Stimulated activated CD8-positive, alpha-beta memory T cell treated with anti-CD3 and anti-CD28 coated beads, Interleukin-12 subunit alpha, Interleukin-12 subunit beta, amount 100 ng/mL, for 1 hour (primary cell): ENCODE results near the gene ADAMTS6.

Experiments
- DNase-seq: peaks from one replicate; pipeline ENCODE4 v3.0.0-alpha.2; 2020; ENCODE audit warnings: low read depth

ADAMTS6 gene

DNA sequence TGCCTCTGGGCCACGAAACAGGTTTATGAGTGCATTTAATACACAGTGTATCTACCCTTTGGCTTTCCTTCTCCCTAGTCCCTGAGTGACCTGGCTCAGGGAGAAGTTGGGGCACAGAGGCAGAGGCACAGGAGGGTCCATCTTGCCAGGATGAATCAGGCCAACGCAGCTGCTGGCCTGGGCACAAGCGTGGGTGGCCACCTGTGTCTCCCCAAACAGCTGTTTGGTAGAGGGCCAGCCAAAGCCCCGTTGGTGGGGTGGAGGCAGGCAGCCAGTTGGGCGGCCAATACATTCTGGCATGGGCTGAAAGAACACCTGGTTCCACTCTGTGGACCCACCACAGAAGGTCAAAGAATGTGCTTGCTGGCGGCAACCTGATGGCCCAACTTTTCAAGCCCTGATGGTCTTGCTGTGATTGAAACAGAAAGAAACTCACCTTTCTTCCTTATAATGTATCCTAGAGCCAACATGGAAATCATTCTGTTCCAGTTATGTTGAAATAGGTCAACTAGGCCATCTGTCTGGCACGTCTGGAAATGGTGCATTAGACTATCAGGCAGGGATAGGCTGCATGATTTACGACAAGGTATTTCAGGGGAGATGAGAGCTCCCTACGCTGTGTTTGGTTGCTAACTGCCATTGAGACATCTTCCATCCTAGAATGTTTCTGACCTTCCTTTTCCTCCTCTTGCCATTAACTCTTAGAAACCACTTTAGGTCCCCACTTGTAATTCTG, 337.4 kb downstream of the ADAMTS6 start:
- DNase-seq, result no peak

DNA sequence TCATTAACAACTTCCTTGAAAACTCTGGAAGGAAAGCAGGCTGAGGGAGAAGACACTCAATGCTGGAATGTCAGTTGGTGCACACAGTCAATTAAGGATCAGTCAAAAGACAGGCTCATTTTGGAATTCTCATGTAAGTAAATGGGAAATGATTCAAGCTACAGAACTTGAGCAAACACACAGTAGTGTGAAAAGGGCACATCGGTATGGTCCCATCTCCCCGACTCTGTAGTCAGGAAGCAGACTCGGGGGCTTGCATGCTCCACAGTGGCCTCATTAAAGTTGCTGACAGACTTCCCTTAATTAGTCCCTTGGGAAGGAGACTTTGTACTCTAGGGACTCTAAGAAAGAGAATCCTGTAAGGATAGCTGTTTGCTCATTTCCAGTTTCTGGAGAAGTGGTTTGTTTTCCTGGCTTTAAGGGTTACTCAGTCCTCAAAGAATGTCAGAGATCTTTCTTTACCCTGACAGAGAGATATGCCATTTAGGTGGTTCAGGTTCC, 339.2 kb downstream of the ADAMTS6 start:
- DNase-seq, result no peak

DNA sequence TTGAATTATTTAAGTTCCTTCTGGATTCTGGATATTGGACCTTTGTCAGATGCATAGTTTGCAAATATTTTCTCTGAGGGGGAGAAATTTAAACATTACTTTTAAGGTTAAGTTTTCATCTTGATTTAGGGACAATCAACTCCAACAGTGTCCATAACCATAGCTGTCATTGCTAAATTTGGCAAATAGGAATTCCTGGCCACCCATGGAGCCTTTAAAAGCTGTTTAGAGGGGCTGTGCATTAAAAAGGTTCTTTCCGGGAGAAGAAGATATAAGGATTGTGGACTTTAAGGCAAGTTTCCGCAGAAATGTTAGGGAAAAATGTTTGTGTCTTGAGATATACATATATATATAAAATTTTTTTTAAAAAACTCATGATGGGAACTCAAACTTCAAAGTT, 339.7 kb downstream of the ADAMTS6 start:
- DNase-seq, result no peak

DNA sequence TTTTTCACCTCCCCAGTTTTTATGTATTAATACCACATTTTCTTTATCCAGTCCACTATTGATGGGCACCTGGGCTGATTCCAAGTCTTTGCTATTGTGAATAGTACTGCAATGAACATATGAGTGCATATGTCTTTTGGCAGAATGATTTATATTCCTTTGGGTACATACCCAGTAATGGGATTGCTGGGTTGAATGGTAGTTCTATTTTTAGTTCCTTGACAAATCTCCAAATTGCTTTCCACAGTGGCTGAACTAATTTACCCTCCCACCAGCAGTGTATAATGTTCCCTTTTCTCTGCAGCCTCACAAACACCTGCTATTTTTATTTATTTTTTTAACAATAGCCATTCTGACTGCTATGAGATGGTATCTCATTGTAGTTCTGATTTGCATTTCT, 340.2 kb downstream of the ADAMTS6 start:
- no peak for DNase-seq

DNA sequence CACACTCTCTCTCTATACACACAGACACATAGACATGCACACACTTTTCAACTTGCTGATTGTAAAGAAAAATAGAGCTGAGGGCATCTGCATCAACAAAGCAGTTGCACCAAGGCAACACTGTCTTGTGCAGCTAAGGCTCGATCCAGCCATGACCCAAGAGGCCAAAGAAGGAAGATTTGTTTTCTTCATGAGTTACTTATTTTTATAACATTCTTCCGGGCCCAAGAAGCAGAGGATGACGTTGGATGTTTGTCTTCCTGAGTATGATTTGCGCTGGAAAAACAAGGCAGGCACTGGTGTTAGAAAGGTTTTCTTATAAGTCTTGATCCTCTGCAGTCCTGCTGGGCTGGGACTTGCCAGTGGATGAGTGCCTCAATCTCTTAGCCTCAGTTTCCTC, 344.1 kb downstream of the ADAMTS6 start:
- no peak for DNase-seq

DNA sequence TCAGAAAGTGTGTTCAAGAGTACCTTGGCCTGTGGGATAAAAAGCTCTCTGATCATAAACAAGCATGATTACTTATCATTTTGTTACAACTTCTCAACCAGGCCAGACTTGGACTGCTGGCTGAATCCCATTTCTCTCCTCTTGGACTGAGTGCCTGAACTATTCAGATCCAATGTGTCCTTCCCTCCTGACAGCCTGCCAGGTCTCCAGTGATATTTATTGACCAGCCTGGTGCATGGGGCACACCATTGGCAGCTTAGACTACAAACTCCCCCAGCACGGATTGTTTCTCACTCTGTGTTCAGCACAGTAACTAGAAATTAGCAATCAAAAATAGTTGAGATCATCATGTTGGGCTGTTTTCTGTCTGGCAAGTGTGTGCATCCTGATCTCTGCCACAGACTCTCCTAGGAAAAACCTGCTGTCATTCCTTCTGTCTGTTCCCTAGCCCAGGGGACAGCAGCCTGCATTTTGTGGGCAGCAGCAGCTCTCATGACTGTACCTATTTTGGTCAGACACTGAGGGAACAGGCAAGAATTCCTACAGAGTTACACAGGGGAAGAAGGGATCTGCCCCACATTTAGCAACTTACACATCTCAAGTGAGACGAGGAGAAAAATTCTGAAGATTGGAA, 348.1 kb downstream of the ADAMTS6 start:
- no peak for DNase-seq

DNA sequence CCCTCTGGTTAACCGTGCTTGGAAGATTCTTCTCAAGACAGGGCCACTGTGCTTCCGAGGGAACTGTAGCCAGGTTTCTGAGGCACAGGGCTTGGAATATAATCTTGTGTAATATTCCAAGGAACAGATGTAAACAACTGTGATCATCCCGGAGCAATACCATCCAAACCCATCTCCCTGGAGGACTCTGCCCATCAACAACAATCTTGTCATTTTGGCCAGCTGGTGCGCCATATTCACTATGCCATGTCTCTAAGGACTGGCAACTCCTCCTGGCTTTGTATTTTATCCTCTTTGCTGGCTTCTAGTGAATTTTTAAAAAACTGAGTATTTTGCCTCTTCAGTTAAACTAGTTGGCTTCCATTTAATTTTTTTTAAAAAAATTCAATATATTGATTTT, 349.3 kb downstream of the ADAMTS6 start:
- DNase-seq, result no peak

DNA sequence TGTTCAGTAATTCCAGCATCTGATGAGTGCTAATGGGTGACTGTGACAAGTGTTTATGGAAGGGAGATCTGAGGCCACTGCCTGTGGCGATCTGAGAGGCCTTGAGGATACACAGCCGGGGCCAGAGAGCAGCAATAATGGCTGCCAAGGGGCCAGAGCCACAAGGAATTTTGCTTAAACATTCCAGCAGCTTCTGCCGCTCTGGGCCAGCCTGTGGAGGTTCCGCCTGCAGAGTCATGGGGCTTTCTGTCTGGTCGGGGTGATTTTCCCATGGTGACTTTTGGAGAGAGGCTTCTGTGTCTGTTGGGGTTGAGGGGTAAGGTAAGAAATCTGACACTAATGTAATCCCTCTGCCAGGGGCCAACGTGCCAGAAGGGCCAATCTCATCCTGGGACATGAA, 353.5 kb downstream of the ADAMTS6 start:
- DNase-seq, result no peak

DNA sequence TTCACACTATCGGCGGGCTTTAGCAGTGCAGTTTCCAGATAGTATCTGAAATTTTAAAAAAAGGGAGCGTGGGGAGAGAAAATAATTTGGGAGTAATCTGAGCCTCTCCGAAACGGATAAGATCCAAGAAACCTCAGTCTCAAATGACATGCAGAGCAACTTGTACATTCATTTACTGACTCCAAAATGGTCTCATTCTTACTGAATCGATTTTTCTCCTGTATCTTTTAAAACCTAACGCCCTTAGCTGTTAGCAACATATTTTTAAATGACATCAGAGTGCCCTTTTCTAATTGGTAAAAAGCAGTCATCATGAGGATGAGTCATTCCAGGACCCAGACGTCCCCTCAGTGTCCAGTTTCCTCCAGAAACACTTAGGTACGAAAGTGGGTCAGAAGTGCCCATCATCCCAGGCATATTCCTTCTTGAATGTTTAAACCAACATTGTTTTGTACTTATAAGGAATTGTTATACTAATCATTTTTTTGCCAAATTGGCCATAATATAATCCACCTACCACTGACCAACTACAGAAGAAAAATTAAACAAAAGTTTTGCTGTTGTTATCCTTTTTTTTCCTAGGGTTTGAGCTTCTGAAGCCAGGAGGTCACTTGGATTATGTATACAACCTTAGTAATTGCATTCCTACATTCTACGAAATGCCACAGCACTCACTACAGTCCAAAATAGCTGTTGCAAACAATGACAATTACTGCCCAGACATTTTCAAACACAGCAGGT, 354.4 kb downstream of the ADAMTS6 start:
- no peak for DNase-seq

DNA sequence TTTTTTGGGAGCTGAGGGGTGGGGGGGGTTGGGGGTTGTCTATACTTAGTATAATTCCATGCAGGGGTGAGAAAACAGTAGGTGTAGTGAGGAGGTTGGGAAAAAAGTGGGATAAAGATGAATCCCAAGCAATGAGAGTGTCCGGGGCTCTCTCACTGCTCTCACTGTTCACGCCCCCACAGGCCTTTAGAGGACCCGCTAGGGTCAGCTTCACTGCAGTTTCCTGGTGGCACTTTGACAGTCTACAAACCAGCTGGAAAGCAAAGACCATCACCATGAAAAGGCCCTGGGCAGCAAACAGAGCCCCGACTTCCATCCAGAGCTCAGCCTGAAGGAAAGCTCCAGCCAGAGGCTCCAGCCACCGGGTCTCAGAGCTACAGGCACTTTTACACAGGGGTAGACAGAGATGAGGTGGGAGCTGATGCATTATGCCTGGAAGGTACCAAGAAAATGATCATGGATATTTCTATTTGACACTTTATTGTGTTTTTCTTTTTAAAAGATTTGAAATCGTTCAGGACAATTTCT, 355.1 kb downstream of the ADAMTS6 start:
- no peak for DNase-seq

DNA sequence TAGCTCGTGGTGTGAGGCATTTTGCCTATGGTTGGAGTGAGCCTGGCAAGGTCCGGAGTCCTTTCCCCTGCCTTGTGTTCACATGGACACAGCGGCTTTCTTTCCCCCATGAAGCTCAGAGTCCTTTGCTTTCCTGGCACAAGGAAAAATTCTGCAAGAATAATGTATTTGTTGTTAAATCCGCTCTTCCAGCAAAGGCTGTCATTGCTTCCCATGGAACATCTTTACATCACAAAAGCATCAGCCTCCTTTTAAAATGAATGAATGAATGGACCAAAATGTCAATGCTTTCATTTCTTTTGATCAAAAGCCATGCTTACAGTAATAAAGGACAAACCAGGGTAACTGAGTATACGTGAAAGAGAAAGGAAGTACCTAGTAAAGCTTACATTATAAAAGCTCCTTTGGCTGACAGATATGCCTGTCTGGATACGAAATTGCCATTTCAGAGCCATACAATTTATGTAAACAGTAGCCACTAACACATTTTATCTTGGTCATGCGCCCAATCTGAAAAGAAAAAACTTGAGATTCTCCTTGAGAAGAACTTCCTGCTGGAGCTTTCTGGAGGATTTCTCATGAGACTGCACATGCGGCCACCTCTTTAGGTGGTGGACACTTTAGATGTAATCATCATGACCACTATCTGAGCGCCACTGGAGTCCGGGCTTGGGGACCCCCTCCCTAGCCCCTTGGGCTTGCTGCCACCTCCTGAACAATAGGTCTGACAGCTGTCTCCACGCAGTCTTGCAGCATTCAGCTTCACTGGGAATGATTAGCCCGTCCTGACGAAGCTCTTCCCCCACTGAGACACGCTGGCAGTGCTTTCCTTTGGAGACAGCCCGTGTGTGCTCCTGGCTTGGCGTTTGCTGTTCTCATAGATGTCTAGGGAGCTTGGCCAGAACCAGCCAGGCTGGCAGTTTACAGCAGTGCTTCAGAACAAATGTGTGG, 355.9 kb downstream of the ADAMTS6 start:
- no peak for DNase-seq

DNA sequence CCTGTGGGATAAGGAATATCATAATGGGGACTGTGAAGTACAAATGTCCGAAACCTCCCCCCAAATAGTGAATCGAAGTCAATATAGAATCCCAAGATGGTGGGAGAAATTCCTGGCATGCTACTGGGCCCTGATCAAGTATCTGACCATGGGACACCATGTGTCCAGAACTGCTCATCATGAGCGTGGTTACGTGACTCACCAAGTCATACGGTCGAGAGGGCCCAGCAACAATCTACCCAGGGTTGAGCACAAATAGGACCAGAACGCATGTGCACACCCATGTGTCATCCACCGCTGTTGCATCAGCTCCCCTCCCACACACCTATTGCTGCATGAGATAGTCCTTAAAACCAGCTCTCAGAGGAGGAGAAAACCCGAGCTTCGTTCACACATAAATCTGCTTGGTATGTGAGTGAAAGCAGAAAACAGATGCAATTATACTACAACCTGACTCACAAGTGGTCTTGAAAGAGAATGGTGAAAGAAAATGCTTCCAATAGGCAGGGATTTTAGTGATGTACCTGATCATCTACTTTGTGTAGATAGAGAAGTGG, 359.8 kb downstream of the ADAMTS6 start:
- no peak for DNase-seq

DNA sequence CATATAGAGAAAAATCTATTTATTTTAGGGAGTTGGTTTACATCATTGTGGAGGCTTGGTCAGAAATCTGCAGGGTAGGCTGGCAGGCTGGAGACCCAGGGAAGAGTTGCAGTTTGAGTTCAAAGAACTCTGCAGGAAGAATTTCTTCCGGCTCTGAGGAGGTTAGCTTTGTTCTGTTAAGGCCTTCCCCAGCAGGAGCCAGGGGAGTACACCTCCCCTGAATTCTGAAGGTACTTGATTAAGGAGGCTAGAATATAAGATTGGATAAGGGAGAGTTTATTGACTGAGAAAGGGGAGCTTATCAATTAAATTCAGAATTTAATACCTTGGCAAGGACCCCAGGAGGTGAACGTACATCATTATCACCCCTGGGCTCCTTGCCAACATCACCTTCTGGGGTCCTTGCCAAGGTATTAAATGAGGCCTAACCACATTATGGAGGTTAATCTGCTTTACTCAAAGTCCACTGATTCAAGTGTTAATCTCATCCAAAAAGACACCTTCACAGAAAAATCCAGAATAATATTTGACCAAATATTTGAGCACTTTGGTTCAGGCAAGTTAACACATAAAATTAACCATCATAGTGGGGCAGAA, 361.3 kb downstream of the ADAMTS6 start:
- no peak for DNase-seq

DNA sequence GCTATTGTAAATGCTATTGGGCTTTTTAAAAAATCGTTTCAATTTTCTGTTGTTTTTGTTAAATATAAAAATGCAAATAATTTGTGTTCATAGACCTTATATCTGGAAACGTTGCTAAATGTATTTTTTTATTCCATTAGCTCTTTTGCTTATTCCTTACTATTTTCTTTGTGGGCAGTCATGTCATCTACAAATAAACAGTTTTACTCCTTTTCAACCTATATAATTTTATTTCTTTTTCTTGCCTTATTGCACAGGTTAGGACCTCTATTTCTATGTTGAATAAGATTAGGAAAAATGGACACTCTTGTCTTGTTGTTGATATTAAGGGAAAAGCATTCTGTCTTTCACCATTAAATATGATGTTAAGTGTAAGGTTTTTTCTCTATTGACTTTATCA, 364.2 kb downstream of the ADAMTS6 start:
- no peak for DNase-seq

DNA sequence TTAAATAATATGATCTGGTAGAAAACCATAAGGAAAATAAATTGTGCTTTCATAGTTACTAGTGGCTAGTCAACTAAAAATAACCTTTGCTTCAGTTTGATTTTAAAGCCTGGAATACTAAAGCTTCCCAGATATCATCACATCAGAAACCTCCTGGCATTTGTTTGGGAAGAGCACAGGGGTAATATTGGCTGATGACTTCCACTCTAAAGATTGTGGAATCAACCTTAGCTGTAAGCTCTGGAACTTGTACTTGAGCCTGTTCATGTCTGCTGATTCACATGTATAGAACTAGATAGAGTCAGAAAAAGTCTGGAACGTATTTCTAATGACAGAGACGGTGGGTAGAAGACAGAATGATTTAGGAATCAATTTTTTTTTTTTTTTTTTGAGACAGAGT, 367.9 kb downstream of the ADAMTS6 start:
- no peak for DNase-seq

DNA sequence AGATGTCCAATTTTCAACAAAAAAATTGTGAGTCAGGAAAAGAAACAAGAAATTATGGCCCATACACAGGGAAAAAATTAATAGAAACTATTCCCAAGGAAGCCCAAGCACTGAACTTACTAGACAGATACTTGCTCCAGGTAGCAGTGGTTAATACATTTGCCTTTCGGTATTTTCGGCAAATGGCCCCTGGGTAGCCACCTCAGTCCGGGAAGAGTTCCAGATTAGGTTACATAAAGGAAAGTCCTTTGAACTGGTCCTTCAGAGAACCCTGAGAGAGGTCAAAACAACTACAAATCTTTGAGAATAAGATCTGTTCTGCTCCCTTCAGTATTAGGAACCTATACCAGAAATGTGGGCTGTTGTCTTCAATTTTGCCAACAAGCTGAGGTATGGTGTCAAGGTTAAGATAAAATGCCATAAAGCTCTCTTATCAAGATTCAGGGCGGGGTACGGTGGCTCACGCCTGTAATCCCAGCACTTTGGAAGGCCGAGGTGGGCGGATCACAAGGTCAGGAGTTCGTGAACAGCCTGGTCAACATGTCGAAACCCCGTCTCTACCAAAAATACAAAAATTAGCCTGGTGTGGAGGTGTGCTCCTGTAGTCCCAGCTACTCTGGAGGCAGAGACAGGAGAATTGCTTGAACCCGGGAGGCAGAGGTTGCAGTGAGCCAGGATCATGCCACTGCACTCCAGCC, 369.6 kb downstream of the ADAMTS6 start:
- DNase-seq, result no peak

DNA sequence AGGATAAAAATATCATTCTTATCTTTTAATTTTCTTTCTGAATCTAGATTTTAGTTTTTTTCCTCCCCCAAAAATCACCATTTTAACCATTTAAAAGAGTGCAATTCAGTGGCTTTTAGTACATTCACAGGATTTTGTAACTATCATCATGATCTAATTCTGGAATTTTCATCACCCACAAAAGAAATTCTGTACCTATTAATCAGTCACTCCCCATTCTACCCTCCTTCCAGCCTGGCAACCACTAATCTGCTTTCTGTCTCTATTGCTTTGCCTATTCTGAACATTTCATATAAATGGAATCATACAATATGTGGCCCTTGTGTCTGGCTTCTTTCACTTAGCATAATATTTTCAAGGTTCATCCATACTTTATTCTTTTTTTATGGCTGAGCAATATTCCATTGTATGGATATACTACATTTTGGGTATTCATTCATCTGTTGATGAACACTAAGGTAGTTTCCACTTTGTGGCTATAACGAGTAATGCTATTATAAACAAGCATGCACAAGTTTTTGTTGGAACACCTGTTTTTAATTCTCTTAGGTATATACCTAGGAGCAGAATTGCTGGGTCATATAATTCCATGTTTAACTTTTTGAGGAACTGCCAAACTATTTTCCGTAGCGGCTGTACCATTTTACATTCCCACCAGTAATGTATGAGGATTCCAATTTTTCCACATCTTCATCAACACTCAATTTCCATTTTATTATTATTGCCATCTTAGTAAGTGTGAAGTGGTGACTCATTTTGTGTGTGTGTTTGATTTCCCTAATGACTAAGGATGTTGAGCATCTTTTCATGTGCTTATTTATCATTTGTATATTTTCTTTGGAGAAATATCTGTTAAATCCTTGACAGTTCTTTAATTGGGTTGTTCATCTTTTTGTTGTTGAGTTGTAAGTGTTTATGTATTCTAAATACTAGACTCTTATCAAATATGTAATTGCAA, 372.7 kb downstream of the ADAMTS6 start:
- no peak for DNase-seq

DNA sequence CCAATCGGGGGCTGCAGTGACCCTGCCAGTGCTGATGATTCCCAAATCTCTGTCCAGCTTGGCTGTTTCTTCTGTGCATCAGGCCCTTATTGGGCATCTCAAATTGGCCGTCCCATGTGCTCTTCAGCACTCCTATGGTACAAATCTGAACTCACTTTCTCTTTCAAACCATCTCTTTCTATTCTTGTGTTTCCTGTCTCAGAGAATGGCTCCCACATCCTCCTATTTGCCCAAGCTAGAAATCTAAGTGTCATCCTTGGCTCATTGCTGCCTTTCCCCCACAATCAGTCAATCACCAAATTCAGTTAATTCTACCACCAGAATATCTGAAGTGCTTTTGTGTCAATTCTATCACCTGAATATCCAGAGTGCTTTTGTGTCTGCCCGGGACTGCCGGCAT, 376.4 kb downstream of the ADAMTS6 start:
- no peak for DNase-seq

DNA sequence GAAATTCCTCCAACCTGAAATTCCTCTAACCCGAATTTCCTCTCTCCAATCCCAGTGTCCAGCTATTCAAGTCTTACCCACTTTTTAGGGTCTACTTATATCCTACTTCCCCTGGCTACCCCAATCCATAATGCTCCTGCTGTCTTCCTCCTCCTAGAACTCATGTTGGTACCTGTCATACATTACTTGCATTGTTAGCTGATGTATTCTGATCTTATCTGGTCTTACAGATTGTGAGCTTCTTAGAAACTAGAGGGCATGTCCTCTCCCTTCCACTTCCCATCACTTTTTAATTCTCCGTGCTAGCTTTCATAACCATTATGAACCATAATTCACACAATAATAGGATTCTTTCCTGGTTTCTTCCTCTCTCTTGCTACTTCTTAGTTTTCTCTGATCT, 376.9 kb downstream of the ADAMTS6 start:
- DNase-seq, result no peak
